Right cardiac atrium (tissue), 5 donors: Measurements from ENCODE around the gene NSUN6. TPM values are rescaled to one million over a fixed set of nuclear protein-coding genes. Genes with fewer than 3 reads are reported as not detected.
"Not testable (repeated sequence)": the region's sequence is repeated elsewhere in the genome, so short reads cannot be mapped to it uniquely, and the experiment has no call there.

Experiments
- ATAC-seq, 2 donors: fragments of 200-7000 bp; cut with Tn5 transposase; one replicate each; pipeline versions ENCODE4 v1.8.0 to v1.9.1; 2020; ENCODE audit warnings: moderate library complexity in 2 of 2, mild to moderate bottlenecking in 1 of 2
- DNase-seq, 3 donors: peaks; one replicate each; pipeline ENCODE4 v3.0.0-alpha.2; 2020
- H3K27ac ChIP-seq: one replicate; pipeline ENCODE4 v1.5.1; 2013; ENCODE audit warnings: mild to moderate bottlenecking, low read length, control low read depth, moderate library complexity
- H3K27me3 ChIP-seq: one replicate; pipeline ENCODE4 v1.6.1; 2013; ENCODE audit not compliant: control insufficient read depth, insufficient read depth
- H3K4me1 ChIP-seq: one replicate; pipeline ENCODE4 v1.6.1; 2013; ENCODE audit warnings: low read length; ENCODE audit not compliant: control insufficient read depth, insufficient read depth
- H3K4me3 ChIP-seq: one replicate; pipeline ENCODE4 v1.5.1; 2013; ENCODE audit warnings: low read length, control low read depth
- H3K9me3 ChIP-seq: one replicate; pipeline ENCODE4 v1.6.1; 2013; ENCODE audit warnings: low read length; ENCODE audit not compliant: control insufficient read depth
- WGBS: extraction: QIAGEN DNeasy Blood & Tissue Kit; methylation state at CpG from one replicate; pipeline ENCODE4 v1.1.7; 2013; 5-methylcytosine and 5-hydroxymethylcytosine counted together
- intact Hi-C, 4 donors: fragments of 100-400 bp; cut with DNase I; formaldehyde crosslinking; loops; one replicate each; pipeline versions ENCODE4 v1.11.0 to v1.14.0; 2022 to 2023
- polyA plus RNA-seq: library from polyadenylated mRNA; stranded (reverse); fragments of 200-250 nt; gene quantifications from one replicate; pipeline ENCODE4 v1.2.3, GENCODE V29; 2013
- total RNA-seq, 4 donors: library from RNA; stranded (reverse); fragmentation: NEBNext Ultra II Directional; extraction: Animal tissue kit (Norgen Biotek cat#: 25700); gene quantifications; one replicate each; pipeline ENCODE4 v1.2.1, GENCODE V29; 2021
- donor health status: healthy with polysubstance abuse.
- donor health status: DM: no; HTN: yes; CAD: no.
- donor health status: DM: no; HTN: no; CAD: no.
- donor health status: DM: no; HTN: yes; CAD: no; lungs with severe emphysema.
- donor health status: DM: yes; HTN: yes; CAD: no.

NSUN6 gene
- total and polyA plus RNA-seq, 5 donors: 6.6 to 13.0 (median 10.1) TPM

DNA sequence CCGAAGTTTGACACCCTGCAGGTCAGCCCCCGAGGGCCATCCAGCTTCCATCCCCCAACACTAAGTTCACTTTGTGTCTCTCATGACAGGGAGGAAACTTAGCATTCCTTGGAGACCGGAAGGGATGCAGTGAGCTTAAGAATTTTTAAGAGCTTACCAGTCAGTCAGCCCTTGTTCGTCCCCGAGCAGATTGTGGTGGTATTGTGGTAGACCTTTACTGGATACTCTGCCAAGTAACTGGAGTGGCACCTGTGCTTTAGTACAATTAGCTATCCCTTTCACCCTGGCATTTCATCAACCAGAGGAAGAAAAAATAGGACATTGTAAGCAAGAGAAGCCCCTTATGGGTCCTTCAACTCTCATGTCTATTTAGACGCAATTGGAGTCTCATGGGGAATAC lies 74.8 kb downstream of the NSUN6 start:
- no peaks in the 10 kb centered on the region for H3K4me1 ChIP-seq
- H3K27me3 ChIP-seq: no peaks in the 10 kb centered on the region
- WGBS: 96% methylated on average over 6 of the region's 6 CpGs
- no peak for DNase-seq
- no peak for ATAC-seq
- H3K27ac ChIP-seq: no peak overlapping the region
- intact Hi-C loops: no loop called here
- H3K4me3 ChIP-seq: no peak overlapping the region
- H3K9me3 ChIP-seq: no peaks in the 10 kb centered on the region

DNA sequence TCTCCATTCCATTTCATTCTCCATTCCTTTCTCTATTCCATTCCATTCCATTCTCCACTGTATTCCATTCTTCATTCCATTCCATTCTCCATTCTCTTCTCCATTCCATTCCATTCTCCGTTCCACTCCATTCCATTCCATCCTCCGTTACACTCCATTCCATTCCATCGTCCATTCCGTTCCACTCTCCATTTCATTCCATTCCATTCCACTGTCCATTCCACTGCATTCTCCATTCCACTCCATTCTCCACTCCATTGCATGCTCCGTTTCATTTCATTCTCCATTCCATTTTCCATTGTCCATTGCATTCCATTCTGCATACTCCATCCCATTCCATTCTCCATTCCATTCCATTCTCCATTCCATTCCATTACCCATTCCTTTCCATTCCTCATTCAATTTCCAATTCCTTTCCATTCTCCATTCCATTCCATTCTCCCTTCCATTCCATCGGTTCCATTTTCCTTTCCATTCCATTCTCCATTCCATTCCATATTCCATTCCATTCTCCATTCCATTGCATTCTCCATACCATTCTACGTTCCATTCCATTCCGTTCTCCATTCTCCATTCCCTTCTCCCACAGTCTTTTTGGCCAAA lies 78.3 kb downstream of the NSUN6 start:
- DNase-seq: no peak
- WGBS: 92% methylated on average over 8 of the region's 8 CpGs
- intact Hi-C loops: no loop called here
- Histone ChIP-seq H3K27me3 (no peaks in the 10 kb centered on the region), H3K4me3 (no peak overlapping the region), H3K4me1 (no peaks in the 10 kb centered on the region), H3K27ac (no peak overlapping the region), H3K9me3 (no peaks in the 10 kb centered on the region)
- ATAC-seq: no peak

DNA sequence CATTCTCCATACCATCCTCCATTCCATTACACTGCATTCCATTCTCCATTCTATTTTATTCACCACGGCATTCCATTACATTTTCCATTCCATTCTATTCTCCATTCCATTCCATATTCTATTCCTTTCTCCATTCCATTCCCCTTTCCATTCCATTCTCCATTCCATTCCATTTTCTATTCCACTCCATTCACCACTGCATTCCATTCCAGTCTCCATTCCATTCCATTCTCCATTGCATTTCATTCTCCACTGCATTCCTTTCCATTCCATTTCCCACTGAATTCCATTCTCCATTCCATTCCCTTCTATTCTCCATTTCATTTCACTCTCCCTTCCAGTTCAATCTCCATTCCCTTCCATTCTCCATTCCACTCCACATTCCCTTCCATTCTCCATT lies 79.6 kb downstream of the NSUN6 start:
- Histone ChIP-seq H3K4me1 (no peaks in the 10 kb centered on the region), H3K27ac (no peak overlapping the region), H3K27me3 (no peaks in the 10 kb centered on the region), H3K4me3 (no peak overlapping the region), H3K9me3 (no peaks in the 10 kb centered on the region)
- 97% methylated on average over 1 of the region's 1 CpG for WGBS
- no peak for DNase-seq
- ATAC-seq: no peak
- intact Hi-C loops: no loop called here

DNA sequence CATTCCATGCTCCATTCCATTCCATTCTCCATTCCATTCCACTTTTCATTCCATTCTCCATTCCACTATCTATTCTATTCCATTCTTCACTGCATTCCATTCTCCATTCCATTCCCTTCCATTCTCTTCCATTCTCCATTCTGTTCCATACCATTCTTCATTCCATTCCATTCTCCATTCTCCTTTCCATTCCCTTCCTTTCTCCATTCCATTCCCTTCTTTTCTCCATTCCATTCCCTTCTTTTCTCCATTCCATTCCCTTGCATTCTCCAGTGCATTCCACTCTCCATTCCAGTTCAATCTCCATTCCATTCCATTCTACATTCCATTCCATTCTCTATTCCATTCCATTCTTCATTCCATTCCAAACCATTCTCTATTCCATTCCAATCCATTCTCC lies 80.3 kb downstream of the NSUN6 start:
- intact Hi-C loops: no loop called here
- no peaks in the 10 kb centered on the region for H3K27me3 ChIP-seq
- no peak overlapping the region for H3K4me3 ChIP-seq
- DNase-seq (no peak), ATAC-seq (no peak)
- no peak overlapping the region for H3K27ac ChIP-seq
- H3K9me3 ChIP-seq: no peaks in the 10 kb centered on the region
- H3K4me1 ChIP-seq: no peaks in the 10 kb centered on the region

DNA sequence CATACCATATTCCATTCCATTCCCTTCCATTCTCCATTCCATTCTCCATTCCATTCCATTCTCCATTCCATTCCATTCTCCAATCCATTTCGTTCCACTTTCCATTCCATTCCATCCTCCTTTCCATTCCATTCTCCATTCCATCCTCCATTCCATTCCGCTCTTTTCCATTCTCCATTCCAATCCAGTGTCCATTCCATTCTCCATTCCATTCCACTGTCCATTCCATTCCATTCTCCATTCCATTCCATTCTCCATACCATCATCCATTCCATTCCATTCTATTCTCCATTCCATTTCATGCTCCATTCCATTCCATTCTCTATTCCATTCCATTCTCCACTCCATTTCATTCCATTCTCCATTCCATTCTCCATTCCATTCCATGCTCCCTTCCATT lies 81.0 kb downstream of the NSUN6 start:
- intact Hi-C loops, H3K27me3 ChIP-seq, ATAC-seq, DNase-seq, H3K27ac ChIP-seq, H3K9me3 ChIP-seq, H3K4me1 ChIP-seq, H3K4me3 ChIP-seq: not testable (repeated sequence)
- 97% methylated on average over 2 of the region's 2 CpGs for WGBS

DNA sequence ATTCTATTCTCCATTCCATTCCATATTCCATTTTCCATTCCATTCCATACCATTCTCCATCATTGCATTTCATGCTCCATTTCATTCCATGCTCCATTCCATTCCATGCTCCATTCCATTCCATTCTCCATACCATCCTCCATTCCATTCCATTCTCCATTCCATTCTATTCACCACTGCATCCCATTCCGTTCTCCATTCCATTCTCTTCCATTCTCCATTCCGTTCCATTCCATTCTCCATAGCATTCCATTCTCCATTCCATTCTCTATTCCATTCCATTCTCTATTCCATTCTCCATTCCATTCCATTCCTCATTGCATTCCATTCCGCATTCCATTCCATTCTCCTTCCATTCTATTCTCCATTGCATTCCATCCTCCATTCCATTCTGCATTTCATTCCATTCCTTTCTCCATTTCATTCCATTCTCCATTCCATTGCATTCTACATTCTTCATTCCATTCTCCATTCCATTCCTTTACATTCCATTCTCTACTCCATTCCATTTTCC lies 84.0 kb downstream of the NSUN6 start:
- H3K4me1 ChIP-seq: no peaks in the 10 kb centered on the region
- ATAC-seq (no peak), DNase-seq (no peak)
- WGBS: 98% methylated on average over 3 of the region's 3 CpGs
- H3K27ac ChIP-seq: no peak overlapping the region
- intact Hi-C loops: no loop called here
- H3K4me3 ChIP-seq: no peak overlapping the region
- no peaks in the 10 kb centered on the region for H3K9me3 ChIP-seq
- no peaks in the 10 kb centered on the region for H3K27me3 ChIP-seq

DNA sequence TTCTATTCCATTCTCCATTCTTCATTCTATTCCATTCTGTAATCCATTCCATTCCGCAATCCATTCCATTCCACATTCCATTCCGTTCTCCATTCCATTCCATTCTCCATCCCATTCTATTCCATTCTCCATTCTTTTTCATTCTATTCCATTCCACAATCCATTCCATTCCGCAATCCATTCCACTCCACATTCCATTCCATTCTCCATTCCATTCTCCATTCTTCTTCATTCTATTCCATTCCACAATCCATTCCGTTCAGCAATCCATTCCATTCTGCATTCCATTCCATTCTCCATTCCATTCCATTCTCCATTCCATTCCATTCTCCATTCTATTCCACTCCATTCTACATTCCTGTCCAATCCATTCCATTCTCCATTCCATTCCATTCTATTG lies 85.2 kb downstream of the NSUN6 start:
- ATAC-seq (no peak), DNase-seq (no peak)
- intact Hi-C loops: no loop called here
- H3K27me3 ChIP-seq: no peaks in the 10 kb centered on the region
- H3K4me3 ChIP-seq: no peak overlapping the region
- 98% methylated on average over 4 of the region's 4 CpGs for WGBS
- no peaks in the 10 kb centered on the region for H3K9me3 ChIP-seq
- H3K27ac ChIP-seq: no peak overlapping the region
- no peaks in the 10 kb centered on the region for H3K4me1 ChIP-seq

DNA sequence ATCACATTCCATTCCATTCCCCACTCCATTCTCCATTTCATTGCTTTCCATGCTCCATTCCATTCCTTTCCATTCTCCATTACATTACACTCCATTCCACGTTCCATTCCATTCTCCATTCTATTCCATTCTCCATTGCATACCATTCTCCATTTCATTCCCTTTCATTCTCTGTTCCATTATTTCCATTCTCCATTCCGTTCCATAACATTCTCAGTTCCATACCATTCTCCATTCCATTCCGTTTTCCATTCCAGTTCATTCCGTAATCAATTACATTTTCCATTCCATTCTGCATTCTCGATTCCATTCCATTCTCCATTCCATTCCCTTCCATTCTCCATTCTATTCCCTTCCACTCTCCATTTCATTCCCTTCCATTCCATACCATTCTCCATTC lies 86.4 kb downstream of the NSUN6 start:
- no peaks in the 10 kb centered on the region for H3K4me1 ChIP-seq
- intact Hi-C loops: no loop called here
- no peak for ATAC-seq
- no peaks in the 10 kb centered on the region for H3K9me3 ChIP-seq
- H3K27me3 ChIP-seq: no peaks in the 10 kb centered on the region
- 97% methylated on average over 5 of the region's 5 CpGs for WGBS
- no peak overlapping the region for H3K27ac ChIP-seq
- DNase-seq: no peak
- no peak overlapping the region for H3K4me3 ChIP-seq

DNA sequence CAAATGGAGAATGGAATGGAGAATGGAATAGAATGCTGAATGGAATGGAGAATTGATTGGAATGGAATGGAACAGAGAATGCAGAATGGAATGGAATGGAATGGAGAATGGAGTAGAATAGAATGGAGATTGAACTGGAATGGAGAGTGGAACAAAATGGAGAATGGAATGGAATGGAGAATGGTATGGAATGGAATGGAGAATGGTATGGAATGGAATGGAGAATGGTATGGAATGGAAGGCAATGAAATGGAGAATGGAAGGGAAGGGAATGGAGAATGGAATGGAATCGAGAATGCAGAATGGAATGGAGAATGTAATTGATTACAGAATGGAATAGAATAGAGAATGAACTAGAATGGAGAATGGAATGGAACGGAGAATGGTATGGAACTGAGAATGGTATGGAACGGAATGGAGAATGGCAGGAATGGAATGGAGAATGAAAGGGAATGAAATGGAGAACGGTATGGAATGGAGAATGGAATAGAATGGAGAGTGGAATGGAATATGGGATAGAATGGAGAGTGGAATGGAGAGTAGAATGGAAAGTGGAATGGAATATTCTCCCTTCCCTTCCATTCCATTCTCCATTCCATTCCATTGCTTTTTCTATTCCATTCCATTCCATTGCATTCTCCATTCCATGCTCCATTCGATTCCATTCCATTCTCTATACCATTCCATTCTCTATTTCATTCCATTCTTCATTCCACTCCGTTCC lies 88.2 kb downstream of the NSUN6 start:
- 99% methylated on average over 6 of the region's 6 CpGs for WGBS
- intact Hi-C loops: no loop called here
- no peak overlapping the region for H3K4me3 ChIP-seq
- H3K27ac ChIP-seq: no peak overlapping the region
- H3K27me3 ChIP-seq: no peaks in the 10 kb centered on the region
- H3K4me1 ChIP-seq: no peaks in the 10 kb centered on the region
- DNase-seq (no peak), ATAC-seq (no peak)
- no peaks in the 10 kb centered on the region for H3K9me3 ChIP-seq

DNA sequence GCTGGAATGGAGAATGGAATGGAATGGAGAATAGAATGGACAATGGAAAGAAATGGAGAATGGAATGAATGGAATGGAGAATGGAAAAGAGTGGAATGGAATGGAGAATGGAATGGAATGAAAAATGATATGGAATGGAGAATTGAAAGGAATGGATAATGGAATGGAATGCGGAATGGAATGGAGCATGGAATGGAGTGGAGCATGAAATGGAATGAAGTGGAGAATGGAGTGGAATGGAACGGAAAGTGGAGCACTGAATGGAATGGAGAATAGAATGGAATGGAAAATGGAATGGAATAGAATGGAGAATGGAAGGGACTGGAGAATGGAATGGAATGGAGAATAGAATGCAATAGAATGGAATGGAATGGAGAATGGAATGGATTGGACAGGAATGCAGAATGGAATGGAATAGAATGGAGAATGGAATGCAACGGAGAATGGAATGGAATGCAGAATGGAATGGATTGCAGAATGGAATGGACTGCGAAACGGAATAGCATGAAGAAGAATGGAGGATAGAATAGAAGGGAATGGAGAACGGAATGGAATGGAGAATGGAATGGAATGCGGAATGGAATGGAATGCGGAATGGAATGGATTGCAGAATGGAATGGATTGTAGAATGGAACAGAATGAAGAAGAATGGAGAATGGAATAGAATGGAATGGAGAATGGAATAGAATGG lies 89.4 kb downstream of the NSUN6 start:
- no peaks in the 10 kb centered on the region for H3K9me3 ChIP-seq
- whole genome bisulfite sequencing: 97% methylated on average over 8 of the region's 8 CpGs
- H3K27me3 ChIP-seq: no peaks in the 10 kb centered on the region
- H3K4me1 ChIP-seq: no peaks in the 10 kb centered on the region
- H3K4me3 ChIP-seq: no peak overlapping the region
- DNase-seq (no peak), ATAC-seq (no peak)
- H3K27ac ChIP-seq: no peak overlapping the region
- intact Hi-C loops: no loop called here

DNA sequence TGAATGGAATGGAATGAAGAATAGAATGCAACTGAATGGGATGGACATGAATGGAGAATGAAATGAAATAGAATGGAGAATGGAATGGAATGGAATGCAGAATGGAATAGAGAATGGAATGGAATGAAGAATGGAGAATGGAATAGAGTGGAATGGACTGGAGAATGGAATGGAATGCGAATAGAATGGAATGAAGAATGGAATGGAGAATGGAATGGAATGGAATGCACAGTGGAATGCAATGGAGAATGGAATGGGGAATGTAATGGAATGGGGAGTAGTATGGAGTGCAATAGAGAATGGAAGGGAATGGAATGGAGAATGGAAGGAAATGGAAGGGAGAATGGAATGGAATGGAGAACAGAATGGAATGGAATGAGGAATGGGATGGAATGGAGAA lies 93.4 kb downstream of the NSUN6 start:
- Histone ChIP-seq H3K27ac (no peak overlapping the region), H3K4me1 (no peaks in the 10 kb centered on the region), H3K9me3 (no peaks in the 10 kb centered on the region), H3K4me3 (no peak overlapping the region), H3K27me3 (no peaks in the 10 kb centered on the region)
- DNase-seq: no peak
- WGBS: 99% methylated on average over 1 of the region's 1 CpG
- intact Hi-C loops: no loop called here
- ATAC-seq: no peak
